PC-9 (cell line): ENCODE measurements around the gene CTBP2.
"Not testable (repeated sequence)": the region's sequence is repeated elsewhere in the genome, so short reads cannot be mapped to it uniquely, and the experiment has no call there.

Experiments used
- EZH2 ChIP-seq: fragments of 200-600 bp; sonication (generic); IDR thresholded peaks from 2 replicates; pipeline ENCODE4 v1.8.0; 2017; ENCODE audit warnings: antibody characterized with exemption, low read depth
- TF ChIP-seq, protein P1 (sequence below): fragments of 200-600 bp; sonication (generic); conservative IDR thresholded peaks from 2 replicates; pipeline ENCODE4 v1.6.1; 2017; ENCODE audit warnings: mixed run types, antibody characterized with exemption, mild to moderate bottlenecking, moderate library complexity

DNA sequence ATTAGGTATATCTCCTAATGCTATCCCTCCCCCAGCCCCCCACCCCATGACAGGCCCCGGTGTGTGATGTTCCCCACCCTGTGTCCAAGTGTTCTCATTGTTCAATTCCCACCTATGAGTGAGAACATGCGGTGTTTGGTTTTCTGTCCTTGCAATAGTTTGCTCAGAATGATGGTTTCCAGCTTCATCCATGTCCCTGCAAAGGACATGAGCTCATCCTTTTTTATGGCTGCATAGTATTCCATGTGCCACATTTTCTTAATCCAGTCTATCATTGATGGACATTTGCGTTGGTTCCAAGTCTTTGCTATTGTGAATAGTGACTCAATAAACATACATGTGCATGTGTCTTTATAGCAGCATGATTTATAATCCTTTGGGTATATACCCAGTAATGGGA is 18.7 kb upstream of the CTBP2 start:
- TF ChIP-seq, protein P1, sequence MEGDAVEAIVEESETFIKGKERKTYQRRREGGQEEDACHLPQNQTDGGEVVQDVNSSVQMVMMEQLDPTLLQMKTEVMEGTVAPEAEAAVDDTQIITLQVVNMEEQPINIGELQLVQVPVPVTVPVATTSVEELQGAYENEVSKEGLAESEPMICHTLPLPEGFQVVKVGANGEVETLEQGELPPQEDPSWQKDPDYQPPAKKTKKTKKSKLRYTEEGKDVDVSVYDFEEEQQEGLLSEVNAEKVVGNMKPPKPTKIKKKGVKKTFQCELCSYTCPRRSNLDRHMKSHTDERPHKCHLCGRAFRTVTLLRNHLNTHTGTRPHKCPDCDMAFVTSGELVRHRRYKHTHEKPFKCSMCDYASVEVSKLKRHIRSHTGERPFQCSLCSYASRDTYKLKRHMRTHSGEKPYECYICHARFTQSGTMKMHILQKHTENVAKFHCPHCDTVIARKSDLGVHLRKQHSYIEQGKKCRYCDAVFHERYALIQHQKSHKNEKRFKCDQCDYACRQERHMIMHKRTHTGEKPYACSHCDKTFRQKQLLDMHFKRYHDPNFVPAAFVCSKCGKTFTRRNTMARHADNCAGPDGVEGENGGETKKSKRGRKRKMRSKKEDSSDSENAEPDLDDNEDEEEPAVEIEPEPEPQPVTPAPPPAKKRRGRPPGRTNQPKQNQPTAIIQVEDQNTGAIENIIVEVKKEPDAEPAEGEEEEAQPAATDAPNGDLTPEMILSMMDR: not testable (repeated sequence)
- TF ChIP-seq EZH2: not testable (repeated sequence)
